IMR-90 (cell line): ENCODE results near the gene P2RY2.

Experiments
- CEBPB ChIP-seq: IDR thresholded peaks from 2 replicates; pipeline ENCODE4 v1.6.1; 2012; ENCODE audit warnings: low read depth, low read length, improper control_type of control experiment
- CTCF ChIP-seq: conservative IDR thresholded peaks from 2 replicates; pipeline ENCODE4 v1.5.1; 2012; ENCODE audit warnings: mild to moderate bottlenecking, low read depth, low read length, improper control_type of control experiment
- MAZ ChIP-seq: IDR thresholded peaks from 2 replicates; pipeline ENCODE4 v1.6.1; 2012; ENCODE audit warnings: low read depth, mild to moderate bottlenecking, low read length, improper control_type of control experiment, moderate library complexity, borderline replicate concordance
- POLR2A ChIP-seq: IDR thresholded peaks from 2 replicates; pipeline ENCODE4 v1.6.1; 2012; ENCODE audit warnings: mild to moderate bottlenecking, low read depth, low read length
- RCOR1 ChIP-seq: IDR thresholded peaks from 2 replicates; pipeline ENCODE4 v1.6.1; 2012; ENCODE audit warnings: mild to moderate bottlenecking, low read length, improper control_type of control experiment; ENCODE audit not compliant: insufficient replicate concordance
- TF ChIP-seq, protein P1 (sequence below): fragments of 150-350 bp; IDR thresholded peaks from 2 replicates; pipeline ENCODE4 v1.6.1; 2017; ENCODE audit warnings: mild to moderate bottlenecking, antibody characterized with exemption, low read length, low read depth

DNA sequence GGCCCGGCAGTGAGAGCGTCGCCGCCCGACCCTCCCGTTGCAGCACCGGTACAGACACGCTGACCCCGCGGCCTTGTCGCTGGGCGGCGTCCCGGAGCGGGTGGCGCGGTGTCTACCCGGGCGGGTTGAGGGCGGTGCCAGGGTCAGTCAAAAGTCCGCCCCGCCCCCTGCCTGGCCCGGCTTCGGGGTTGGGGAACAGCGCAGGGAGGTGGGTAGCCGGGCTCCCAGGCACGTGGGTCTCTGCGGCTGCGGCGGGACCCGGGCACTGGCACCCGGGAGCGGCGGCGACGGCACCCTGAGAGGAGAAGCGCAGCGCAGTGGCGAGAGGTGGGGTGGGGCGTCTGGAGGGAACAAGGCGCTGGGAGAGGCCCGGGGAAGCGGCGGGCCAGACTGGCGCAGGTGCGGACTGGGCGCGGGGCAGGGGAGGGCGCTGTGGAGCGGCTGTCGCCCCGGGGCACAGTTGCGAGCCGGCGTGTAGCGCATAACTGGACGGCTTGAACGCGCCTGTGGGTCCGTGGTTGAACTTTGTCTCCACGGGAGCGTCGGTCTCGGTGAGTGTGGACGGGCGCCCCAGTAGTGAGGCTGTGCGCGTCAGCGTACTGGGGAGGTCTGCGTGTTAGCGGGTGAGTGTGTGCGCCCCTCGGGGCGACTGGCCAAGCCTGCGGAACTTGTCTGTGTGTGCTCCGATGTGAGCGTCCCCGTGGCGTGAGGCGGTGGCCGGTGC is at the start of gene P2RY2:
- TF ChIP-seq CEBPB (no peak), CTCF (peak; percentile 46), POLR2A (no peak), RCOR1 (no peak), MAZ (no peak)
- TF ChIP-seq, protein P1, sequence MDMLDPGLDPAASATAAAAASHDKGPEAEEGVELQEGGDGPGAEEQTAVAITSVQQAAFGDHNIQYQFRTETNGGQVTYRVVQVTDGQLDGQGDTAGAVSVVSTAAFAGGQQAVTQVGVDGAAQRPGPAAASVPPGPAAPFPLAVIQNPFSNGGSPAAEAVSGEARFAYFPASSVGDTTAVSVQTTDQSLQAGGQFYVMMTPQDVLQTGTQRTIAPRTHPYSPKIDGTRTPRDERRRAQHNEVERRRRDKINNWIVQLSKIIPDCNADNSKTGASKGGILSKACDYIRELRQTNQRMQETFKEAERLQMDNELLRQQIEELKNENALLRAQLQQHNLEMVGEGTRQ: no peak
